ENCODE measurements around the gene IL5.

DNA sequence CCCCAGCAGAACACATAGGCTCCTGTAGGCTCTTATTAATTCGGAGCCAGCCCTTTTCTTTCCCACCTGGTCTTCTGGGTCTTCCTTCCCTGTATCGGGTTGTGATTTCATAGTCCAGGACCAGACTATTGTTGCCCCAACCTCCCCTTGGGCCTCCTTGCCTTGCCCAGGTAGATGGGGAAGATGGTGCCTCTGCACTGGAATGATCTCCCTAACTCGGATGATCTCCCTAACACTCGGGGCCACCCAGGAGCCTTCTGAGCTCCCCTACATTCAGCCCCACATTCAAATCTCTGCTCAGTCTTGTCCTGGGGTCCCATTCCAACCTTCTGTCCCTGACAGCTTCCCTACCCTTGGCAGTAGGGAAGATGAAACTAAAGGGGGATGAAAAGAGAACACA, 50.1 kb downstream of the IL5 start:
- TF ChIP-seq, protein P1, sequence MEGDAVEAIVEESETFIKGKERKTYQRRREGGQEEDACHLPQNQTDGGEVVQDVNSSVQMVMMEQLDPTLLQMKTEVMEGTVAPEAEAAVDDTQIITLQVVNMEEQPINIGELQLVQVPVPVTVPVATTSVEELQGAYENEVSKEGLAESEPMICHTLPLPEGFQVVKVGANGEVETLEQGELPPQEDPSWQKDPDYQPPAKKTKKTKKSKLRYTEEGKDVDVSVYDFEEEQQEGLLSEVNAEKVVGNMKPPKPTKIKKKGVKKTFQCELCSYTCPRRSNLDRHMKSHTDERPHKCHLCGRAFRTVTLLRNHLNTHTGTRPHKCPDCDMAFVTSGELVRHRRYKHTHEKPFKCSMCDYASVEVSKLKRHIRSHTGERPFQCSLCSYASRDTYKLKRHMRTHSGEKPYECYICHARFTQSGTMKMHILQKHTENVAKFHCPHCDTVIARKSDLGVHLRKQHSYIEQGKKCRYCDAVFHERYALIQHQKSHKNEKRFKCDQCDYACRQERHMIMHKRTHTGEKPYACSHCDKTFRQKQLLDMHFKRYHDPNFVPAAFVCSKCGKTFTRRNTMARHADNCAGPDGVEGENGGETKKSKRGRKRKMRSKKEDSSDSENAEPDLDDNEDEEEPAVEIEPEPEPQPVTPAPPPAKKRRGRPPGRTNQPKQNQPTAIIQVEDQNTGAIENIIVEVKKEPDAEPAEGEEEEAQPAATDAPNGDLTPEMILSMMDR (conservative IDR thresholded peaks at IDR 0.05; ENCODE audit: low read depth, low read length) = no peak
- no peak for TF ChIP-seq EZH2 (IDR thresholded peaks at IDR 0.05; ENCODE audit: borderline replicate concordance, low read depth, low read length, poor library complexity, severe bottlenecking)

All from A673 (cell line).